KG1 (cell line): ENCODE data around the gene SCD.

Experiments
- DNase-seq: peaks from one replicate; lab custom pipeline; 2025; lab: John Stamatoyannopoulos, UW

The SCD gene

DNA sequence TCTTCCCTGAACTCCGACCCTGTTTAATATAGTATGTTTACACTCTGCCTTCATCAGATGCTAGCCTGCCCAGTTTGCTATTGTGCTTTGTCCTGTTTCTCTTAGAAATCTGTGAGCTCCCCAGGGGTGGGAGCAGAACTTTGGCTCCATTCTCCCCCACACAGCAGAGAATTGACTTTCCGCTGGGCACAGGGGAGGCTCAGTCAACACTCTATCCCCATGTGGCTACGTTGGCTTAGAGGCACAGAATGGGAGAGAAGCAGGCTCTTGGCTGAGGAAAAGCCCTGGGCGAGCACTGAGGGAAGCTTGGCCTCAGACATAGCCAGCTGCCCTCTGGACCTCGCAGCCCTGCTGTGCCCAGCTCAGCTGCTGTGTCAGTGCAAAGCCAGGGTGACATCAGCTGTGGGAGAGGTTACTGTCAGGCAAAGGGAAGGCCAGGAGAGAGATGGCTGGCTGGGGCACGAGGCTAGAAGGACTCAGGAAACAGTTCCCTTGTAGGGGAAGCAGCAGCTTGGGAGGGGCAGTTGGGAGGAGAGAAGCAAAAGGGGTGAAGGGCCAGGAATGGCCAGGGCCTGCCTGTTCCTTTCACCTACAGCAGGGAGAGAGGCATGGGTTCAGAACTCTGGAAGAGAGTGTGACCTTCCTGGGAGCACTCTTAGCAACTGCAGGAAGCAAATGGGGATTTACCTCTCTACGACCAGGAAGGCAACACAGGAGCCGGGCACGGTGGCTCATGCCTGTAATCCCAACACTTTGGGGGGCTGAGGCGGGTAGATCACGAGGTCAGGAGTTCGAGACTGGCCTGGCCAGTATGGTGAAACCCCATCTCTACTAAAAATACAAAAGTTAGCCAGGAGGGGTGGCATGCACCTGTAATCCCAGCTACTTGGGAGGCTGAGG, 5.8 kb upstream of the SCD start:
- DNase-seq: no peak

DNA sequence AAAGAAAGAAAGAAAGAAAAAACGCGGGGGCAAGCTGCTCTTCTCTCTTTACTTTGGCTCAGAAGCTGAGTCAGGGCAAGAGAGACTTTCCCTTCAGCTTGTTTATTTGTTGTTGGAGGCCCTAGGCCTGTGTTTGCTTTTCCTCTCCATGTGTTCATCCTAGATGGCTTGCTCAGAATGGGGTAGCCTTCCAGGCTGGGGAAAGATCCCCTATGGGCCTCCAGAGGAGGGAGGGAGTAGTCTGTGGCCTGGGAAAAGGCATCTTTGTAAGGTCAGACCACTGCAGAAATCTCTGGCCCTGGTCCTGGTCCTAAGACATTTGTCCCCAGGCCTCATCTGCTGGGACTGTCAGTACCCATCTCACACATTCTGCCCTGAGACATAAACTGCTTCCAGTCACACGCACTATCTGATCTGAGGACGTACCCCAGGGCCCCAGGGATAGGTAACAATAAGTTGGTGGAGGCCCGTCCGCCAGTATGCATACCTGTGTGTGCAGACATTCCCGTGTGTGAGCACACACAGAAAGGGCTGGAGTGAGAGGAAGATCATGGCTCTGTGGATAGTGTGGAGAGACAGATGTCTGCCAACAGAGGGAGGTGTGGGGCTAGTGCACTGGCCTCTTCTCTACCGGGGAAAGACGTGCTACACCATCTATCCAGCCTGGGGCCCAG, 4.9 kb upstream of the SCD start:
- DNase-seq: no peak

DNA sequence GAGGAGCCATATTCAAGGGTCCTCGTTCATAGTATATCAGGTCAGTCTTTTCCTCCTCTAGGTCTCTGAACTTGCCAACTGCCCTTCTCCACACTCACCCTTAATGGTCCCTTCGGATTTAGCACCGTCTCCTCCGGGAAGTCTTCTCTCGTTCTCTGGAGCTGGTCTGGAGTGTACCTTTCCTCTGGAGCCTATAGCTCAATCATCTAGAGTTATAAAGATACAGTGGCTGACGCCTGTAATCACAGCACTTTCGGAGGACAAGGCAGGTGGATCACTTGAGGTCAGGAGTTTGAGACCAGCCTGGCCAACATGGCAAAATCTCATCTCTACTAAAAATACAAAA, 4.4 kb upstream of the SCD start:
- DNase-seq: no peak

DNA sequence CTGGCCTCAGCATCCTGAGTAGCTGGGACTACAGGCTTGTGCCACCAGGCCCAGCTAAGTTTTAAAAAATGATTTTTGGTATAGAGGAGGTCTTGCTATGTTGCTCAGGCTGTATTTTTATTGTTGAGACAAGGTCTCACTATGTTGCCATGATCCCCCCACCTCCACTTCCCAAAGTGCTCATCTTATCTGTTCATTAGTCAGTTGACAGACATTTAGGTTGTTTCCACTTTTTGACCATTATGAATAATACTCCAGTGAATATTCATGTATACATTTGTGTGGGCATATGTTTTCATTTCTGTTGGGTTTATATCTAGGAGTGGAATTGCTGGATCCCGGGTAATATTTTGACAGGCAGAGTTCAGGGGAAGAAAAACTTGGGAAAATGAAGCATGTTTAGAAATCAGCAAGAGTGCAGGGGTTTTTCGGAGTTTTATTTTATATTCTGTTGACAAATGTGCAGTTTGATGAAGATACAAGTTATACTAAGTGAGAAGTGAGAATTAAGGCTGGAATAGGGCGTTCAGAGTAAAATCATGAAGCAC, 2.7 kb upstream of the SCD start:
- no peak for DNase-seq

DNA sequence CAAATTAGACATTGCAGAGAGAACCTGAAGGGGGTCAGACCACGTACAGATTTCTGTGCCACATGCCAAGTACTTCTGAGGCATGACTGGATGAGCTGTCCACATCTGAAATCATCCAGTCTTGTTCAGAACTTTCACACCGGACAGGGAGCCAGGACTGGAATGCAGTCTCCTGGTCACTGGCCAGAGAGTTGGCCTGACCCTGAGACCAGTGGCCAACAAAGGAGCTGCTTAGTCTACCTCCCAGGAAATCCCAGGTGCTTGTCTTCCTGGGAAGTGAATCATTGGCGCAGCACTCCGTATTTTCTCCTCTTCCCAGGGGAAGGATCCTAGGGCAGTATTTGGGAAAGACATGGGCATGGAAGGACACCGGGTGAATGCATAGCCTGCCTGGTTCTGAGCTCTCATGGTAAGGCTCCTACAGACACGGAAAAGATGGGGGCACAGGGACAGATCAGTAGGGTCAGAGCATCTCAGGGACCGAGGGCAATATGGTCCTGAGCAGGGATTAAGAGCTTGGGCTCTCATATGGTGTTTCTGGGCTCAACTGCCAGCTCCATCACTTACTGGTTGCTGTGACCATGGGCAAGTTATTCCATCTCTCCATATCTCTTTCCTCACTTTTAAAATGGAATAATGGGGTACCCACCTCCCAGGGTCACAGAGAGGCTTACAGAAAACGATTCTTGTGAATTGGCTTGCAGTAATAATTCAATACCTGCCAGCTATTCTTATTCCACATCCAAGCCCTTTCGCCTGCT, 1.3 kb upstream of the SCD start:
- DNase-seq: no peak

DNA sequence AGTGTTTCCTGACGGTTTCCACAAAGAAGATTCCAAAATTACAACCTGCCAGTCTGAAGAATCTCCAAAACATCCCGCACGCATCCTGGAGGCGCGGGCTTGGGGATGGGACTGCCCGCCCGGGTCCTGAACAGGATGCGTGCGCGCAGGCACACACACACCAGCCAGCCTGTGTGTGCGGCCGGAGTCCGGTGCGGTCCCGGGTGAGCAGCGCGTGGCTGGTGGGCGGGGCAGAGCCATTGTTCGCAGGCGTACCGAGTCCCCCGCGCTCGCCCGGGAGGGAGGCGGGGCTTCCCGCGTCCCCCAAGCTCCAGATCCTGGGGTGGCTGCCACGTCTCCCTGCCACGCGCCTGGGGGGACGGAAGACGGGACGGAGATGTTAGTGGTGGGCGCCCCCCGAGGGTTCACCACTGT, 675 bp upstream of the SCD start:
- DNase-seq: peak; percentile 28

DNA sequence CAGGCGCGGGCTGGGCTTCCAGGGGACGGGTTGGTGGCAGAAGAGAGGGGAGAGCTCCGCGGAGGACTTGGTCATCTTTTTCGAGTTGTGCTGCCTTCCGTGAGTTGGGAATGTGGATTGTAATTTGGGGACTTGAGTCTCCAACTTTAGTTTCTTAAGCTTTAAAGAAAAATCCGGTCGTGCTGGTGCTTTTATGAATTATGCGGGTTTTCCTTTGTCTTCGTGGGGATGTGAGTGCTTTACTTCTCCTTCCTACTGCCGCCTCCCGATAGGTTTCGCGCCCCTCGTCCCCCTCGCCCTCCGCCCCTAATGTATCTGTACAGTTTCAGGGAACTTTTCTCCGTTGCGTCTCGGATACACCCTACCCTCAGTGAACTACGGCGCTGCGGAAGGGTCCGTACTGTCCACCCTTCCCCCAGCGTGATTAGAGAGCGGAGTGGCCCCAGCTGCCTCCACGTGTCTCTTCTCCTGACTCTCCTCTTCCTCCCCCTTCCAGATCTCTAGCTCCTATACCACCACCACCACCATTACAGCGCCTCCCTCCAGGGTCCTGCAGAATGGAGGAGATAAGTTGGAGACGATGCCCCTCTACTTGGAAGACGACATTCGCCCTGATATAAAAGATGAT, 649 bp downstream of the SCD start:
- DNase-seq: peak; percentile 21

DNA sequence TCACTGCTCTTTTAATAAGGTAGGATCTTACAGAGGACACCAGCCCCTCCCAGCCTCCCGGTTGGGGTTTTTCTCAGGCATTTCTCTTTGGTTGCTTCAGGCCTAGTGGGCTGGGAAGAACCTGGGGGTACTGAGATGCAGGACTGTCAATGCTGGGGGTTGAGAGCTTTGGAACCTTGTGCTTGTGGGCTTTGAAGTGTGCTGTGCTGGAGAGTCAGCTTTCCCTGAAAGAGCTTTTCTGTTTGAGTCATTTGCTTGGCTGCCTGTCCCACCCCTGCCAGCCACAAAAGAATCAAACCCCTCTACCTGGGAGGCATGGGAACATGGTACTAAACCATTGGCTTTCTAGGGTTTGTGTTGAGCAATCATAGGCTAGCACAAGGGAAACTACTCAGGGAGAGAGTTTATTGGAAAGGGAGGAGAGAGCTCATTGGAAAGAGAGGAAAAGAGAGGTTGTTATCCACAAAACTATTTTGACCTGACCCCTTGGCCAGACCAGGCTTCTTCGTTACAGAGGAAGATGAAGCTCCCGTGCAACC, 1.4 kb downstream of the SCD start:
- no peak for DNase-seq

DNA sequence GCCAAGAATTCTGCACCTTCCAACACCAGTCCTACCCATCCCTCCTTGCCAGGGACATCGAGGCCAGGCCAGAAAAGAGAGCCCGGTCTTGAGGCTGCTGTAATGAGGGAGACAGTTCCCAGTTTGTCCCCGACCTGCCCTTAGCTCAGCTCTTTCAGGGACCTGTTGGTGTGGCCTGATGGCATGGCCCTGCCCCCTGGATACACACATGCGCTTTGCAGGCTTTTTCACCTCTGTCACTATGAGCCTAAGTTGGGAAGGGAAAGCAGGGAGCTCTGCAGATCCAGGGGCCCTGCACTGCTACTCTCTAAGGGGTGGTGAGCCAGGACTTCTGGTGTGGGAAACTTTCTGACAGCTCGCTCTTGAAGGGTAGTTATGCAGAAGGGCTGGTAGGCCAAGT, 2.1 kb downstream of the SCD start:
- DNase-seq: no peak

DNA sequence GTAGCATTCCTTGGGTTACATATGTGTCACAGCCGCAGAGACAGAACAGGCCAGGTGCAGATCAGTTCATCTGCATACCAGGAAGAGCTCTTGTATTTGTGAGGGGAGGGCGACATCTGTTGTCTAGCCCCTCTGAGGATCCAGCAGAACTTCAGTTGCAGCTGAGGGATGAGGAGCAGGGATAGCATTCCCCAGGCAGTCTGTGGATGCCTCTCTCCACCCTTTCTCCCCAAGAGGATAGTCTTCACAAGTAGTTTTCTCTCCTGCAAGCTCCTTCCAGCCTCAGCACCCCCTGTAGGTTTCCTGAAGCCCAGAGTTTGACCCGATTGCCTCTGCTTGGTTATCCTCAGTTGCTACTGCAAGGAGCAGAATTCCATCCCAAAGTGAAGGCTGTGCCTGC, 2.6 kb downstream of the SCD start:
- no peak for DNase-seq

DNA sequence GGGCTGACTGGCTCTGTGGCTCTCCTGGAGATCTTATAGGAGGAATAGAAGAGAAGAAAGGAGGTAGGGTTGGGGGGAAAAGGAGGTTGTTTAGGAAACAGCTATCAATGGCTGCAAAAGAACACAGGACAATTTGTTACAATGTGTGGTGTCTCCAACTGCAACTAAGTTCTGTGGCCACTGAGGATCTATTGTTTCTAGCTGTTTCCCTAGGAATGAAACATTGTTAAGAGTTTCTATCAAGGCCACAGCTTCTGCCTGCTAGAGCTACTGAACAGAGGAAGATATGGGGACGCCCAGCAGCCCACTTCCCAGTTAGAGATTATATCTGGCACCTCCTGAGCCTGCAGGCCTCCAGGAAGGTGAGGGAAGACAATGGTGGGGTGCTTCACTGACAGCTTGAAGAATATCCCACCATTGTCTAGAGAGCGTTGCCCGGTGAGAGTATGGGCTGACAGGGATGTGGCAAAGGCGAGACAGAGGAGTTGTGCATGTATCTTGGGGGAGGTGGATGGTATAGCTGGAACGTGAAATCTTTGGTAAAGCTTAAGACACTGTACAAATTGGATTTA, 4.0 kb downstream of the SCD start:
- no peak for DNase-seq

DNA sequence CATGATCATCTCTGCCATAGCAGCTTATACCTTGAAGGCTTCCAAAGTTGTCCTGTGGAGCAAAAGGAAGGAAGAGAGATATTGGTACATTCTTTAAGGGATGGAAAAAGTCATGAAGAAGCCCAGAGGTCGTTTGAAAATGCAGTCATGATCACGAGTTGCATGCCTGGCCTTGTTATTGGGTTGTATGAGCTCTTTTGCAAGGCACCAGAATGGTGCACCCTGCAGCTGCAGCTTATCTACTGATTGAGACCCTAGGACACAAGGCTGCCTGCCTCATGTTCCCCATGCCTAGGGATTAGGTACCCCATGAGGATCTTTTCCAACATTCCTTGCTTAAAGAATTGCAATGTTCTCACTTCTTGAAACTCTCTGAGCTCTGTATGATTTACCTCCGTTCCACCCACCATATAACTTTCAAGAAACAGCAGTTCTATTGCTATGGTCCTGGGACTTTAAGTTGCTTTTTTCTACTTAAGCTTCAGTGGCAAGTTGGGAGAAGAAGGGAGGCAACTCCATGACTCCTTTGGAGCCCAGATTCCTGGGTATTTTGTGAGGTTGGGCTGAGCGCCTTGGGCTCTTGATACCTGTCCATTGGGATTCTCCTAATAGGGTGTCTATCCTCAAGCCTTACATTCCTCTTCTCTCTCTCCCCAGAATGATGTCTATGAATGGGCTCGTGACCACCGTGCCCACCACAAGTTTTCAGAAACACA, 6.9 kb downstream of the SCD start:
- DNase-seq: no peak

DNA sequence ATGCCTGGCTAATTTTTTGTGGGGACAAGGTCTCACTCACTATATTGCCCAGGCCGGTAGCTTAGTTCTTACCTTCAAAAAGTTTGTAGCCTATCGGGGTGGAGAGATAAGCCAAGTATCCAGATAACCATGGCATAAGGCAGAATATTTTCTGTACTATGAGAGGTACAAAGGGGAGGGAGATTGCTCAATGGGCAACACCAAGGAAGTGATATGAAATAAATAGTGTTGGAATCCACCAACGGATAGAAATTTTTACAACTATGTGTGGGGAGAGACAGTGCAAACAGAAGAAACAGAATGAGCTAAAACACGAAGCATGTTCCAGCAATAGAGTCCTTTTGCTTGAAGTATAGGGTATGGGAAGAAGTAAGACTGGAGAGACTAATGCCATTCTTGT, 8.1 kb downstream of the SCD start:
- DNase-seq: no peak

DNA sequence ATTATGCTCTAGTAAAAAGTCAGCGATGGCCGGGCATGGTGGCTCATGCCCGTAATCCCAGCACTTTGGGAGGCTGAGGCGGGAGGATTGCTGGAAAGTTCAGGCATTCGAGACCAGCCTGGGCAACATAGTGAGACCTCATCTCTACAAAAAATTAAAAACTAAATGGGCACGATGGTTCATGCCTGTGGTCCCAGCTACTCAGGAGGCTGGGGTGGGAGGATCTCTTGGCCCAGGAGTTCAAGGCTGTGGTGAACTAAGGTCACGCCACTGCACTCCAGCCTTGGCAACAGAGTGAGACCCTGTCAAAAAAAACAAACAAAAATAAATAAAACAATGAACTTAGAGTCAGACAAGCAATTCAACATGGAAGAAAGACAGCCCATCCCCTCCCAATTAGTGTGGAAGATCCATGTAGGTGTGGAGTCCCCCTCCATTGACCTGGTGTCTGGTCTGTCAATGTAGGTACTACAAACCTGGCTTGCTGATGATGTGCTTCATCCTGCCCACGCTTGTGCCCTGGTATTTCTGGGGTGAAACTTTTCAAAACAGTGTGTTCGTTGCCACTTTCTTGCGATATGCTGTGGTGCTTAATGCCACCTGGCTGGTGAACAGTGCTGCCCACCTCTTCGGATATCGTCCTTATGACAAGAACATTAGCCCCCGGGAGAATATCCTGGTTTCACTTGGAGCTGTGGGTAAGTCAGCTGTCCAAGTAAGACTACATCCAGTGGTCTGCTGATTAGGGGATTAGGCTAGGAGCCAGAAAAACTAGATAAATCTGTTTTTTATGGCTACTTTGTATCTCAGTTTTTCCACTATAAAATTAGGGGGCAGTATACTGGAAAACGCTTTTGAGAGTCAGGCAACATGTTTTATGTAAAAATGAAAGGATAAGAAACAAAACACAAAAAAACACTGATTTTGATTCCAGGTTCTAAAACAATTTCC, 9.3 kb downstream of the SCD start:
- DNase-seq: no peak

DNA sequence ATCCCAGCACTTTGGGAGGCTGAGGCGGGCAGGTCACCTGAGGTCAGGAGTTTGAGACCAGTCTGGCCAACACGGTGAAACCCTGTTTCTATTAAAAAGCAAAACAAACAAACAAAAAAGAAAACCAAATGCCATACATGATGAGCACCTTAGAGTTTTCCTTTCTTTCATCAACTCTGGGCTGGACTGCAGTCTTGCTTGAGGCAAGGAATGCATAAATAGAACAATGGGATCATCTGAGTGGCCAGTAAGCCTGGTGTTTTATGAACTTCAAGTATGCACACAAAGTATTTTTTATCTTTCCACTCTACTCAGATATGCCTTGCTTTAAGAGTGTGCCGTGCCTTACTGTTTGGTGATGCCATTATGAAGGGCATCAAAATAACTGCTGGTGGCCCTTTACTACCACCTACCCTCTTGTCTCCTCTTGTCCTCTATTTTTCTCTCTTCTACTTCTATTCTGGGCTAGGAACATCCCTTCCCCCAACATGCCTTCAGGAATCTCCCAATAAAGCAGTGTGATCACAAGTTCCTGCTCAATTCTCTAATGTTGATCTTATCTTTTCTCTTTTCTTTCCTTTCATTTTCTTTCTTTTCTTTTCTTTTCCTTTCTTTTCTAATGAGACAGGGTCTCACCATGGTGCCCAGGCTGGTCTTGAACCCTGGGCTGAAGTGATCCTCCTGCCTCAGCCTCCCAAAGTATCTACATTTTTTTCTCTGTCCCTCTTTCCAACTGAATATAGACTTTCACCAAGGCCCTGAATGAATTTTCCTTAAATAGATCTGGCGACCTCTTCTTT, 10.2 kb downstream of the SCD start:
- no peak for DNase-seq

DNA sequence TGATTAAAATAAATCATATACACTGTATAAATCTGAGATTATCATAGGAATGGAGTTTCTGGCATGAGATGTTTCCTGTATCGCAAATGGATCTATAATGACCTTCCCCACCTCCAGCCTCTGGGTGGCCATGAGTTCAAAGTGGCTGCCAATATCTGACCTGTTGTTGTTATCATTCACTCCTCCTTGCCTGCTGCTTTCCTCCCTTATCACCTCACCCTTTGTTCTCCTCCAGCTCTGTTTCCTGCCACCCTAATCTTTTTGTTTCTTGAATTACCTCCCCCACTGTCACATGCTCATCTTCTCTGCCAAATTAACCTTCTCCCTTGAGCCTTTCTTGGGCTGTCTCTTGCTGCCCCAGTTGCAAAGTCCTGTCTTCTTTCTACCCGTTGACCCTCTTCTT, 12.0 kb downstream of the SCD start:
- no peak for DNase-seq

DNA sequence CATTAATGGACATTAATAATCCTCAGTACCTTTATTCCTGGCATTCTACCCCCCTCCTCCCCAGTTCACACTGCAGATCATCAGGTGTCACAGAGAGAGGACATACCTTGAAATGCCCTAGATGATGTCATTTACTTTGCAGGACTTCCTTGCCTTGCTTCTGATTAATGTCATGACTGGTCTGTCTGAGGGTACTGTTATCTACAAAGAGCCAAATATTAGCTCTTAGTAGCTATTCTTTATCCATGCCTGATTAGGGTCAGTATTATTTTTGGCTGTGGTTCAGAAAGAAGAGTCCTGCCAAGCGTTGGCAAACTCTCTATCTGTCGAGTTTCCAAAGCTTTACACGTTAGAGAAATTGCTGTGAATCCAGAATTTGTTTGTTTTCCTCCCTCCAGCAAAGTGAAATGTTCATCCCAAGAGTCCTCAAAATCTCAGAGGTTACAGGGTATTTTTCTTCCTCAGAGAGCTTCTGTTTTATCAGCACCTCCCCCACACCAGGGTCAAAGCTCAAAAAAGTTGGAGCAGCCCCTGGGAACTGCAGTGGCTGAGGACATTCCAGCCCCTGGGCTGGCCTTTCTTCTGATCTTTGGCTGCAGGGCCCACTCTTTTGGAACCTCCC, 12.6 kb downstream of the SCD start:
- DNase-seq: no peak

DNA sequence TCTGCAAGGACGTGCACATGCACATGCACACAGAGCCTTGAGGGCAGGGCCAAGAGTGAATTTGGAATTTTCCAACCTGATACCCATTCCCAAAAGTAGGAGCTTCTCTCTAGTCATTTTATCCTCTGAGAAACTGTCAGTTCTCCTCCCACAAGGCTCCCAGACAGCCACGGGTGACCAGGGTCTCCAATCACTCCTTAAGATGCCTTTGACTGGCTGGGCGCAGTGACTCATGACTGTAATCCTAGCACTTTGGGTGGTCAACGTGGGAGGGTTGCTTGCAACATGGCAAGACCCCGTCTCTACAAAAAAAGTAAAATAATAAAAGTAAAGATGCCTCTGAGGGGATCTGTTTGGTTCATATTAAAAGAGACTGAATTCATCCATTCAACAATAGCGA, 13.2 kb downstream of the SCD start:
- DNase-seq: no peak
